ENCODE data around the gene KIAA1217.

KIAA1217 gene

GRCh38 chr10:24526085-24526649, 317.2 kb downstream of the KIAA1217 start:
- H3K36me3 ChIP-seq (ENCODE audit: insufficient read depth, low read length), result no peaks in the 10 kb centered on the region
- H3K27me3 ChIP-seq (ENCODE audit: insufficient read depth, low read length, poor library complexity), result no peaks in the 10 kb centered on the region
- no peaks in the 10 kb centered on the region for H4K20me1 ChIP-seq (ENCODE audit: insufficient read depth, low read length)
- H3K4me1 ChIP-seq (ENCODE audit: insufficient read depth, low read length), result no peaks in the 10 kb centered on the region
- H3K27ac ChIP-seq (ENCODE audit: low read length), result no peak overlapping the region
- no peak for DNase-seq
- H3K9me3 ChIP-seq (ENCODE audit: insufficient read depth, low read length, severe bottlenecking), result no peaks in the 10 kb centered on the region
- no peaks in the 10 kb centered on the region for H3K79me2 ChIP-seq (ENCODE audit: insufficient read depth, low read length)
- no peak overlapping the region for H3K9ac ChIP-seq (ENCODE audit: low read depth, low read length)
- H3K4me2 ChIP-seq (ENCODE audit: insufficient read depth, low read length), result no peak overlapping the region
- no peak overlapping the region for H3K4me3 ChIP-seq (ENCODE audit: low read depth in 1 of 2, low read length in 2 of 2)
- H2AFZ ChIP-seq (ENCODE audit: low read depth, low read length), result no peak overlapping the region
- TF ChIP-seq EZH2 (IDR thresholded peaks at IDR 0.05; ENCODE audit: borderline replicate concordance, low read depth, low read length, severe bottlenecking), result no peak
- no peak for TF ChIP-seq CTCF (IDR thresholded peaks at IDR 0.05; ENCODE audit: borderline replicate concordance, extremely low read depth, low read length, poor library complexity, severe bottlenecking)
- ATAC-seq (ENCODE audit: insufficient read depth, low read depth), result no peak

GRCh38 chr10:24528946-24529345, 320.0 kb downstream of the KIAA1217 start:
- Histone ChIP-seq H3K79me2 (ENCODE audit: insufficient read depth, low read length) (no peaks in the 10 kb centered on the region), H3K4me2 (ENCODE audit: insufficient read depth, low read length) (no peak overlapping the region), H3K4me3 (ENCODE audit: low read depth in 1 of 2, low read length in 2 of 2) (no peak overlapping the region), H3K27ac (ENCODE audit: low read length) (no peak overlapping the region), H4K20me1 (ENCODE audit: insufficient read depth, low read length) (no peaks in the 10 kb centered on the region), H3K27me3 (ENCODE audit: insufficient read depth, low read length, poor library complexity) (no peaks in the 10 kb centered on the region), H3K36me3 (ENCODE audit: insufficient read depth, low read length) (0 out of 2 replicates have a peak, but pooled peaks cover 8% of the 10 kb centered on the region), H3K9me3 (ENCODE audit: insufficient read depth, low read length, severe bottlenecking) (no peaks in the 10 kb centered on the region), H3K9ac (ENCODE audit: low read depth, low read length) (no peak overlapping the region), H2AFZ (ENCODE audit: low read depth, low read length) (no peak overlapping the region), H3K4me1 (ENCODE audit: insufficient read depth, low read length) (no peaks in the 10 kb centered on the region)
- DNase-seq (no peak), ATAC-seq (ENCODE audit: insufficient read depth, low read depth) (no peak)
- no peak for TF ChIP-seq CTCF (IDR thresholded peaks at IDR 0.05; ENCODE audit: borderline replicate concordance, extremely low read depth, low read length, poor library complexity, severe bottlenecking)
- no peak for TF ChIP-seq EZH2 (IDR thresholded peaks at IDR 0.05; ENCODE audit: borderline replicate concordance, low read depth, low read length, severe bottlenecking)

- Histone ChIP-seq H3K9me3 (ENCODE audit: insufficient read depth, low read length, severe bottlenecking) (no peaks in the 10 kb centered on the region), H3K4me2 (ENCODE audit: insufficient read depth, low read length) (no peak overlapping the region), H3K79me2 (ENCODE audit: insufficient read depth, low read length) (no peaks in the 10 kb centered on the region), H4K20me1 (ENCODE audit: insufficient read depth, low read length) (no peaks in the 10 kb centered on the region), H3K4me1 (ENCODE audit: insufficient read depth, low read length) (no peaks in the 10 kb centered on the region), H3K27ac (ENCODE audit: low read length) (no peak overlapping the region), H2AFZ (ENCODE audit: low read depth, low read length) (no peak overlapping the region), H3K27me3 (ENCODE audit: insufficient read depth, low read length, poor library complexity) (no peaks in the 10 kb centered on the region), H3K9ac (ENCODE audit: low read depth, low read length) (no peak overlapping the region), H3K4me3 (ENCODE audit: low read depth in 1 of 2, low read length in 2 of 2) (no peak overlapping the region), H3K36me3 (ENCODE audit: insufficient read depth, low read length) (0 out of 2 replicates have a peak, but pooled peaks cover 8% of the 10 kb centered on the region)
- DNase-seq (no peak), ATAC-seq (ENCODE audit: insufficient read depth, low read depth) (no peak)
- TF ChIP-seq CTCF (IDR thresholded peaks at IDR 0.05; ENCODE audit: borderline replicate concordance, extremely low read depth, low read length, poor library complexity, severe bottlenecking) (no peak), EZH2 (IDR thresholded peaks at IDR 0.05; ENCODE audit: borderline replicate concordance, low read depth, low read length, severe bottlenecking) (no peak)
Observed at GRCh38 chr10:24531439-24531838, 322.5 kb downstream of the KIAA1217 start.
